ENCODE measurements around the gene PDE8B. TPM values are rescaled to one million over a fixed set of nuclear protein-coding genes. Genes with fewer than 3 reads are reported as not detected.

PDE8B gene
- total RNA-seq, result not detected

GRCh38 chr5:77210091-77210963 is at the start of gene PDE8B:
PDE8B (plus strand) TSS chr5:77210680; CDS start chr5:77210926, 246 bp downstream.
- POLR2A ChIA-PET, result no interaction called here
- CTCF ChIA-PET, result no interaction called here

- ChIA-PET POLR2A (no interaction called here), CTCF (interaction anchor here (0.6 kb wide), 1 partner anchor 169 kb away, joined by 3 read pairs; no protein-coding TSS in a partner anchor)
These were observed 47.0 kb upstream of the PDE8B start for GRCh38 chr5:77163453-77163852.

- ChIA-PET POLR2A (no interaction called here), CTCF (interaction anchor here (0.7 kb wide), 1 partner anchor 44 kb away, joined by 3 read pairs; no protein-coding TSS in a partner anchor)
These were observed 43.4 kb upstream of the PDE8B start for GRCh38 chr5:77167063-77167462.

- CTCF ChIA-PET, result interaction anchor here (1.3 kb wide), 1 partner anchor 16 kb away, joined by 4 read pairs; no protein-coding TSS in a partner anchor
- POLR2A ChIA-PET, result no interaction called here
These were observed 42.8 kb upstream of the PDE8B start for GRCh38 chr5:77167695-77168121.

- POLR2A ChIA-PET, result no interaction called here
- CTCF ChIA-PET, result interaction anchor here (1.3 kb wide), 1 partner anchor 17 kb away, joined by 4 read pairs; no protein-coding TSS in a partner anchor
These were observed 42.2 kb upstream of the PDE8B start for GRCh38 chr5:77168161-77168878.

GRCh38 chr5:77168879-77169244 is 41.6 kb upstream of the PDE8B start:
- CTCF ChIA-PET, result interaction anchor here (1.3 kb wide), 1 partner anchor 17 kb away, joined by 4 read pairs; no protein-coding TSS in a partner anchor
- POLR2A ChIA-PET, result no interaction called here

- ChIA-PET POLR2A (no interaction called here), CTCF (interaction anchor here (0.9 kb wide), 1 partner anchor 60 kb away, joined by 3 read pairs; no protein-coding TSS in a partner anchor)
These were observed 40.1 kb upstream of the PDE8B start for GRCh38 chr5:77170196-77170890.

GRCh38 chr5:77171141-77171910 is 39.2 kb upstream of the PDE8B start:
- ChIA-PET CTCF (no interaction called here), POLR2A (no interaction called here)

GRCh38 chr5:77172713-77173328 is 37.7 kb upstream of the PDE8B start:
- ChIA-PET POLR2A (no interaction called here), CTCF (interaction anchor here (0.9 kb wide), 1 partner anchor 8 kb away, joined by 5 read pairs; no protein-coding TSS in a partner anchor)

GRCh38 chr5:77174526-77174925 is 36.0 kb upstream of the PDE8B start:
- ChIA-PET POLR2A (no interaction called here), CTCF (no interaction called here)

GRCh38 chr5:77175231-77175630 is 35.2 kb upstream of the PDE8B start:
- ChIA-PET CTCF (no interaction called here), POLR2A (no interaction called here)

GRCh38 chr5:77176429-77176828 is 34.1 kb upstream of the PDE8B start:
- ChIA-PET CTCF (no interaction called here), POLR2A (no interaction called here)

GRCh38 chr5:77177576-77177975 is 32.9 kb upstream of the PDE8B start:
- ChIA-PET POLR2A (no interaction called here), CTCF (no interaction called here)

GRCh38 chr5:77180167-77181081 is 30.1 kb upstream of the PDE8B start:
- ChIA-PET CTCF (interaction anchor here (1.3 kb wide), 1 partner anchor 8 kb away, joined by 5 read pairs; no protein-coding TSS in a partner anchor), POLR2A (no interaction called here)

- ChIA-PET POLR2A (no interaction called here), CTCF (interaction anchor here (1.3 kb wide), 1 partner anchor 9 kb away, joined by 5 read pairs; no protein-coding TSS in a partner anchor)
These were observed 29.3 kb upstream of the PDE8B start for GRCh38 chr5:77181173-77181572.

- CTCF ChIA-PET, result interaction anchor here (1.3 kb wide), 1 partner anchor 9 kb away, joined by 5 read pairs; no protein-coding TSS in a partner anchor
These were observed 28.7 kb upstream of the PDE8B start for GRCh38 chr5:77181596-77182304.

GRCh38 chr5:77182367-77182766 is 28.1 kb upstream of the PDE8B start:
- ChIA-PET CTCF (no interaction called here), POLR2A (no interaction called here)

More at GRCh38 chr5:77181596-77182304, 28.7 kb upstream of the PDE8B start:
- POLR2A ChIA-PET, result no interaction called here

Data from activated CD8-positive, alpha-beta memory T cell treated with anti-CD3 and anti-CD28 coated beads for 36 hours (primary cell).